Fibroblast of upper back skin (primary cell): ENCODE measurements around the gene TM4SF20.

Experiments
- DNase-seq: peaks from one replicate; pipeline ENCODE4 v3.0.0-alpha.2; 2013

Gene TM4SF20

DNA sequence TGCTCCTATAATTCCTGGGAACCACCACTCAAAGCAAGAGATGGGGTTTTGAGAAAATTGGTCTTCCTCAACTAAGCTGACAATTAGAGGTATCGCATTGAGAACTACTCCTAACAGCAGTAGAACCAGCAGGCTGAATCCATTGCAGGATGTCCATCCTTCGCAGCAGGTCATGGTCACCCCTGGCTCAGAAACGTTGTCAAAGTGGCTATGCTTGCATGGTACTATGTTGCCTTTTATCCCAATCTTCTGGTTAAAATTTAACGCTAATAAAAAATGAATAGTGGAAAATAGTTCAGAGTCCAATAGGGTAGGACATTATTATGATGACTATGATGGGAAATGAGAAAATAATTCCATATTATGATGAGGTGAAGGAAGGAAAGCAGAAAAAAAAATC is at the start of gene TM4SF20:
Gene TM4SF20, minus strand, starts transcription at position 212 of the 400 bp plus-strand sequence. Its CDS starts 38 bp downstream, at position 174.
- DNase-seq = no peak

- DNase-seq = no peak
Measured at GRCh38 chr2:227428731-227429285, 49.7 kb upstream of the TM4SF20 start.

DNA sequence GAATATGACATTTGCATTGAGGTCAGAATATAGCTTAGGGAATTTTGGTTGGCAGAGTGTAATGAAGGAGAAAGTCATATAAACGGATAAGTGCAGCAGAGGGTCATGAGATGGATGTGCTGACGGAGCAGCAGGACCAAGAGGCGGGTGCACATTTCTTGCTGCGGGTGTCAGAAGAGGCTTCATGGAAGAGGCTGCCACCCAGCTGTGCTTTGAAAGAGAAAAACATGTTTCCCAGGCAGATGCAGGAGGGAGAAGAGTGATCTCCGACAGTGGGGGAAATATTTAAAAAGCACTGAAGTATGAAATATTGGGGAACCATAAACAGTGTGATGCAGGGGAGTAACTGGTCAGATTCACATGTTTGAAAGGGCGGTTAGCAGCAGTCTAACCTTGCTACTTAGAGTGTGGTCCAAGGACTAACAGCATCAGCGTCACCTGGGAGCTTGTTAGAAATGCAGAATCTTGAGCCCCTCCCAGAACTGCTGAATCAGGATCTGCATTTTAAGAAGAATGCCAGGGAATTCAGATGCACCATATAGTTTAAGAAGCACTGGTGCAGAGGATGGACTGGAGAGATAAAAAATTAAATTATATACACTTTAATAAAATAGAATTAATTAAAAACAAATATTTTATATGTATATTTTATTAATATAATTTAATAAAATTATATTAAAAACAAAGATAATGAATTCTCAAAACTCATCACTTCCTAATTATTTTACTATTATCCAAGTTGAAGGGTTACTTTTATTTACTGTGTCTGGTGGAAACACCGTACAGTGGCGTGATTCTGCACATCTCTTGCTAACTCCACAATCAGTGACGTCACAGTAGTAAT is 44.8 kb upstream of the TM4SF20 start:
- no peak for DNase-seq

DNA sequence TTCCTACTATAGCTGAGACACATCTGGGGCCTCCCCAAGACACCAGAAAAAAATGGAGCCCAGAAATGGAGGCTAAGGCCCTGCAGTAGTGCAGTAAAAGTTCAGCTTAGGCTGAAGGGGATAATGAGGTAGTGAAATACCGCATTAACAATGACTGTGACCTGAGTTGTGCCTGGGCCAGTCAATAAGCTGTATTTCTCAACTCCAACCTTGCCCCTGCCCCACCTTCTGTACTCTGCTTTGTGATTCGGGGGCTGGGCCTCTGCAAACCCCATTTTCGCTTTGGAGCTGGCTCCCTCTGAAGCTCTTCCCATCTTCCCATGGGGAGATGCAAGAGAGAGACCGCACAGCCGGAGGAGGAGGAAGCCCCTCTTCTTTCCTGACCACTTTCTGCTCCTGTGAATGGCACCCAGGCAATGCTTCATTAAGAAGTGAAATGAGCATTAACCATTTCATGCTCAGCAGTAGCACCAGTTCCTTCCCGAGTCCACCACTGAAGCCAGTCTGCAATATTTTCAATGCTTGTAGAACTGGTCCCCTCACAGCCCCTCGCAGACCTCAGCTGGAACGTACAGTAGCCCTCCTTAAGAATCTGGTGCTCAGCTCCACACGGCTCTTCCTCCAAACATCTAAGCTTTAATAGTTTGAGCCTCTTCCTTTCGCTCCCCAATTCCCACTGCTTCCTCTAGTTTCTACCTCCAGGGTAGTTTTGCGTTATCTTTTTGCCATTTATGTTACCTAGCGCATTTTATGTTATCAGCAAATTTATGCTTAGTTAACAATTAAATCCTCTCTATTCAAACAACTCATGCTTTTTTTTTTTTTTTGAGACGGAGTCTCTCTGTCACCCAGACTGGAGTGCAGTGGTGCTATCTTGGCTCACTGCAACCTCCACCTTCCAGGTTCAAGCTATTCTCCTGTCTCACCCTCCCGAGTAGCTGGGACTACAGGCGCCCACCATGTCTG is 41.3 kb upstream of the TM4SF20 start:
- no peak for DNase-seq

DNA sequence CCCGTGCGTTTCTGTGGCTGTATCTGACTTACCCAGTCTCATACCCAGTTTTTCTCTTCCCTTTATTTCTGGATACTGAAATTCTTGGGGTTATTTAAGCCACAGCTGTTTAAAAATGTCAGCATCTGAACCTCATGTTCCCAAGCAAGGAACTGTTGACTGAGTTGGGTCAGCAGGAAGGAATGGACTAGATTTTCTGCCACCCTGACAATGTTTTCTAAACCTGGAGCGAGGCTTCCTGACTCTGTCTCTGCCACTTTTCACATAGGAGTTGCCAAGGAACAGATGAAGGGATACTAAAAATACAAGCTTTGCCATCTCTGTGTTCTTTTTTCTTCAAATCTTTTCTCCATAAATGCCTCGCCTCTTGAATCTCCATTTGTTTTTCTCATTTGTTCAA is 37.6 kb upstream of the TM4SF20 start:
- DNase-seq = no peak

DNA sequence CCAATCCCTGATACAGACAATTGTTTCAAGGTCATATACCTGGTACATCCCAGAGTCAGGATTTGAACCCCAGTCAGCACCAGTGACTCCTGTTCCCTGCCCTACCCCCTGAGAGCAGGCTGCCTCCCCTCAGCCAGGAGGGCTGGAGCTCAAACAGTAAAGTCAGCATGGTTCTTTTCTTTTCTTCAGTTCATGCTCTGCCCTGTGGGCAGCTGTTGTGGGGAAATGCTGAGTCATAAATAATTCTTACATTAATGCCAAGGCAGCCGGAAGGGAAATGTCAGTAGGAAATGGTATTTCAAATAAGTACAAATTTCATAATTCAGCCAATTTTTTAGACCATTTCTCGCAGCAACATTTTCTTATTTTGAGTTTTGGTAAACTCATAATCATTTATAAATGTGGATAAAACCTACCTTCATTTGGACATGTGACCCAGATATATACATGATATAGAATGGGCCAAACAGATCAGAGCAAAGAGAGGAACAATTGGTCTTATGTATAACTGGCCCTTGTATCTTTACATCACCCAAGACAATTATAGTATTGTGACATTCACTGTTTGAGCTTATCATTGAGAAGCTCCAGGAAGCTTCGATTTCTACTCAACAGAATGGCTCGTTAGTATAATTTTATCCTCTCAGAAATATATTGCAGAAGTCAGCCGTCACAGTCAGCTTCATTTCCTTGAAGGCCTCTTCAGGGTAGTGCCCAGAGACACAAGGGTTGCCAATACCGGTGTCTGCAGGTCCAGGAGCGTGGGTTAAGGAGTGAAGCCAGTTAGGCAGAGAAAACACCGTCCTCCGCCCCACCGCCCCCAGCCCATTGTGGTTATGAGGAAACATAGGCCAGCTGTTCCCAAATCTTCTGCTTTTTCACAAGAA is 36.7 kb upstream of the TM4SF20 start:
- DNase-seq = peak; percentile 60

GRCh38 chr2:227414846-227415245 is 35.7 kb upstream of the TM4SF20 start:
- DNase-seq = peak; percentile 48

GRCh38 chr2:227413371-227413770 is 34.3 kb upstream of the TM4SF20 start:
- DNase-seq = no peak

- DNase-seq = no peak
Measured at GRCh38 chr2:227412877-227413276, 33.8 kb upstream of the TM4SF20 start.

DNA sequence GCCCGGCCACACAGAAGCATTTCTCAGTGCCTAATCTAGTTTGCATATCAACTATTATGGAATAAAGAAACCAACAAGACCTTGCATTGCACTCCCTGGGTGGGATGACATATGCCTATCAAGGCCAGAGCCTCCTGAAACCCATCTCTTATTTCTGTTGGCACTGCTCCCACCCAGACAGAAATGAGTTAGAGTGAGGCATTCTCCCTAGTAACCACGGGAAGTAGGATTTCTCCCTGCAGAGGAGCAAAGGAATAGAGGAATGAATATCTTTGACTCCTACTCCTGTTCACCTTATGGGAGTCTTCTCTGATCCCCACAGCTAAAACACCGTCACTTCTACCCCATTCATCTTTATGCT is 32.9 kb upstream of the TM4SF20 start:
- DNase-seq = peak; percentile 69

DNA sequence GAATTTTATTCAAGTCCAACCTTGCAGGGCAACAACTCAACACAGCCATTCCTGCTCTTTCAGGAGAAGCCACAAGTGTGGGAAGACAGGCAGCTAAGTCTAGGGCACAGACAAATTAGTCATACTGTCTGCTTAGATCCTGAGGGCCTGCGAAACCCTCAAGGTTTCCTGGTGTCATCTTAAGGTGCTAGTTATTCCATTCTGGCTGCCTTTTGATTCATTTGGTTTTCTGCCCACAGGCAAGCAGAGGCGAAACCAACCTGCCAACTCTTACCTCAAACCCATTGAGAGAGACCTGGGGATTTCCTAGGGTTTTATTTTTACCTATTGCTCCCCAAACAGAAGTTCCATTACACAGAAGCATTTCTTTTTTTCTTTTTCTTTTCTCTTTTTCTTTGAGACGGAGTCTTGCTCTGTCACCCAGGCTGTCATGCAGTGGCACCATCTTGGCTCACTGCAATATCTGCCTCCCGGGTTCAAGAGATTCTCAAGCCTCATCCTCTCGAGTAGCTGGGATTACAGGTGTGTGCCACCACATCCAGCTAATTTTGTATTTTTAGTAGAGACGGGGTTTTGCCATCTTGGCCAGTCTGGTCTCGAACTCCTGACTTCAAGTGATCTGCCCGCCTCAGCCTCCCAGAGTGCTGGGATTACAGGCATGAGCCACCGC is 32.3 kb upstream of the TM4SF20 start:
- DNase-seq = peak; percentile 53

- no peak for DNase-seq
Measured at GRCh38 chr2:227410191-227410590, 31.1 kb upstream of the TM4SF20 start.

DNA sequence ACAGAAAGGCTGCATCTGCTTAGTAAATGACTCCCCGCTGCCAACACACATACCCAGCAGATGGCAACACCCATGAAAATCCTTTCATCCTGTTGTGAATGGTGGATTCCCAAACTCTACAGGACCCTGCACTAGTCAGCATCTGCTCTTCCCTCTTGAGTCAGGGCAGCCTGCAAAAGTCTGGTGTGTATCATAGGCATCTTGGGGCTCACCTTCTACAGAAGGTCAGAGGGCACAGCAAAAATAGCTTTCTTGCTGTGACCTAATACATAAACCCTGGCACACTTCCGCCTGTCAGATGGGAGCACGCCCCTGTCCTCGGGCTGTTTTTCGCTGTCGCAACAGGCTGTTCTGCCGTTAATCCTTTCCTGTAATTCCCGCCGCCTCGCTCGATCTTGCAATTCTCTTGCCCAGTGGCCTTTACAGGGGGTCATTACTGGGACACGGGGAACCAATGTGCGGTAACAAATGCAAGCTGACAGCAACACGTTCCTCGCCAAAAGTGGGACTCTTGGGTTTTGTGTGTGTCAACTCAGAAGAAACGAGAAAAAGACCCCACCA is 28.6 kb upstream of the TM4SF20 start:
- no peak for DNase-seq

DNA sequence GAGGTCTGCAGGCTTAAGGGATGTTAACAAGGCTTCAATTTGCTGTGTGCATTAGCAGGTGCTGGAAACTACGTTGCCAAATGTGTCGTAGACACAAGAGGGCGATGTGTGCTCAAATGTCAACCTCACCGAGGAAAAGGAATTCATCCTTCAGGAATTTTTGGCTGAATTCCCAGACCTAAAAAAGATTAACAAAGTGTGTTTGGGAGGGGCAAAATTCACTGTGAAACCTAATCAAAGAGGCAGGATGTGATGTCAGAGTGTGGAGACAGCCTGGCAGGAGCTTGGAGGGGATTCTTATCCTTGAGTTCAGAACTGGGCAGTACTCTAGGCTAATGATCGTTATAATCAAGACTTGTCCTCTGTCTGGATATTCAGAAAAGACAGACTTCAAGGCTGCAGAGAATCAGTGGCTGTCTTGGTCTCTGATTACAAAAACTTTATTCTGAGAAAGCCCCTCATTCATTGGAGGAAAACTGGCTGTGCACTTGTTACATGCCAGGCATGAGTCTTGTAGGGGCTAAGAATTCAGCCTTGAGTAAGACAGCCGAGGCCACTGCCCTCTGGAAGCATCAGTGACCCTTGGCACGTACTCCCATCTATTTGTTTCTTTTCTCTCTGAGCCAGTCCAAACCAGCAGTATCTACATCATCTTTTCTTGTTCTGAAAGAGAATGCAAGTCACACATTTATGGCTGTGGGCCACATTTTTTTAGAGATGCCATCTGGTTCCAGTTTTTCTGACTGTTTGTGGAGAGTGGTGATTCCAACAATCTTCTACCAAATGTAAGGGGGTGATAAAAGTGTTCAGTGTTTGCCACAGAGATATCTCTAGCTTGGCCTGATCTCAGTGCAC is 27.3 kb upstream of the TM4SF20 start:
- peak; percentile 99 for DNase-seq

GRCh38 chr2:227404585-227405271 is 25.6 kb upstream of the TM4SF20 start:
- no peak for DNase-seq

GRCh38 chr2:227402959-227403358 is 23.9 kb upstream of the TM4SF20 start:
- DNase-seq = no peak

- DNase-seq = no peak
Measured at GRCh38 chr2:227402321-227402720, 23.2 kb upstream of the TM4SF20 start.

DNA sequence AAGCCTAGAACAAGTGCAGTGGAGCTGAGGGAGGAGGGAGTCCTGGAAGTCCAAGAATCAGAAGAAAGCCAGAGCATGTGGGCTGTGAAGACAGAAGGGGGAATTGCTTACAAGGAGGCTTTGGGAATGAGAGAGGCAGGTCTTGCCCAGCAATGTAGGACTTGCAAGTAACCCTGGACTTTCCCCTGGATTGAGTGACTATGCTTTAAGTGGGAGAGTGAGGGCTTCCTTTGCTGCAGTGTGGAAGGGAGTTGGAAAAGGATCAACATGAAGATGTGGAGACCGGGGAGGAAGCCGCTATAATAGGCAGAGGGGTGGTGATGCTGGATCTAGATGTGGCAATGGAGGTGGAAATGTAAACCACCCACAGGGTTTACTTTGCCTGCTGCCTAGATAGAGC is 22.4 kb upstream of the TM4SF20 start:
- no peak for DNase-seq
